ENCODE data around the gene PCGF3.
"Not testable (repeated sequence)": the region's sequence is repeated elsewhere in the genome, so short reads cannot be mapped to it uniquely, and the experiment has no call there.

PCGF3 gene

GRCh38 chr4:752196-752861 lies 46.7 kb downstream of the PCGF3 start:
- no peak overlapping the region for H3K4me3 ChIP-seq (ENCODE audit: low read length)
- TF ChIP-seq CTCF (conservative IDR thresholded peaks at IDR 0.05; ENCODE audit: low read depth, low read length), result no peak
- DNase-seq (ENCODE audit: low read depth), result no peak

- not testable (repeated sequence) for H3K4me3 ChIP-seq (ENCODE audit: low read length); DNase-seq (ENCODE audit: low read depth)
Observed at GRCh38 chr4:753186-753585, 47.6 kb downstream of the PCGF3 start.

- no peak for DNase-seq (ENCODE audit: low read depth)
- TF ChIP-seq CTCF (conservative IDR thresholded peaks at IDR 0.05; ENCODE audit: low read depth, low read length), result no peak
- H3K4me3 ChIP-seq (ENCODE audit: low read length), result no peak overlapping the region
Observed at GRCh38 chr4:754221-755120, 48.8 kb downstream of the PCGF3 start.

- no peak for TF ChIP-seq CTCF (conservative IDR thresholded peaks at IDR 0.05; ENCODE audit: low read depth, low read length)
- DNase-seq (ENCODE audit: low read depth), result no peak
- H3K4me3 ChIP-seq (ENCODE audit: low read length), result no peak overlapping the region
Observed at GRCh38 chr4:757111-757510, 51.5 kb downstream of the PCGF3 start.

GRCh38 chr4:759810-760209 lies 54.2 kb downstream of the PCGF3 start:
- DNase-seq (ENCODE audit: low read depth); H3K4me3 ChIP-seq (ENCODE audit: low read length): not testable (repeated sequence)

- no peak overlapping the region for H3K4me3 ChIP-seq (ENCODE audit: low read length)
- DNase-seq (ENCODE audit: low read depth), result no peak
- no peak for TF ChIP-seq CTCF (conservative IDR thresholded peaks at IDR 0.05; ENCODE audit: low read depth, low read length)
Observed at GRCh38 chr4:760616-761015, 55.0 kb downstream of the PCGF3 start.

GRCh38 chr4:761086-761485 lies 55.5 kb downstream of the PCGF3 start:
- no peak for TF ChIP-seq CTCF (conservative IDR thresholded peaks at IDR 0.05; ENCODE audit: low read depth, low read length)
- H3K4me3 ChIP-seq (ENCODE audit: low read length), result no peak overlapping the region
- no peak for DNase-seq (ENCODE audit: low read depth)

GRCh38 chr4:761739-762138 lies 56.1 kb downstream of the PCGF3 start:
- TF ChIP-seq CTCF (conservative IDR thresholded peaks at IDR 0.05; ENCODE audit: low read depth, low read length), result no peak

More at GRCh38 chr4:761739-762138, 56.1 kb downstream of the PCGF3 start:
- no peak overlapping the region for H3K4me3 ChIP-seq (ENCODE audit: low read length)
- DNase-seq (ENCODE audit: low read depth), result no peak

Measured in retinal pigment epithelial cell (primary cell).